ENCODE data around the gene ABCD3.

GRCh38 chr1:94440088-94440487 is 21.9 kb downstream of the ABCD3 start:
- TF ChIP-seq CTCF (conservative IDR thresholded peaks at IDR 0.05; ENCODE audit: low read length) (peak; percentile 61), EZH2phosphoT487 (IDR thresholded peaks at IDR 0.05; ENCODE audit: borderline replicate concordance) (no peak)
